ENCODE results near the gene GREB1L.

DNA sequence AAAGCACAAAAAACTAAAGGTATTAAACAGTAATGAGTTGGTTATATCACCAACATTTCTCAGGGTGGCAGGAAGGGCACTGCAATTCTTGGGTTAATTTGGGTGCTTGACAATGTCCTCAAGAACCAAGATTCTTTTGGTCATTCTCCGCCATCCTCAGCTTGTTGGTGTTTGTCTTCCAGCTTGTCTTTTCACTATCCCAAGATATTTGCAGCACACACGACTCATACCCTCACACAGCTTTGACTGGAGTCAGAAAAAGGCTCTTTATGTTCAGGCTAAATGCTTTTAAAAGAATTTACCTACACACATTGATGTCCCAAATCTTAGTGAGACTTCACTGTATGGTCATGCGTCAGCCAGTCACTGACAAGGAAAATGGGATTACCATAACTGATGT is 12.5 kb downstream of the GREB1L start:
- TF ChIP-seq POLR2A (IDR thresholded peaks at IDR 0.05; ENCODE audit: low read depth): no peak
- TF ChIP-seq, protein P1, sequence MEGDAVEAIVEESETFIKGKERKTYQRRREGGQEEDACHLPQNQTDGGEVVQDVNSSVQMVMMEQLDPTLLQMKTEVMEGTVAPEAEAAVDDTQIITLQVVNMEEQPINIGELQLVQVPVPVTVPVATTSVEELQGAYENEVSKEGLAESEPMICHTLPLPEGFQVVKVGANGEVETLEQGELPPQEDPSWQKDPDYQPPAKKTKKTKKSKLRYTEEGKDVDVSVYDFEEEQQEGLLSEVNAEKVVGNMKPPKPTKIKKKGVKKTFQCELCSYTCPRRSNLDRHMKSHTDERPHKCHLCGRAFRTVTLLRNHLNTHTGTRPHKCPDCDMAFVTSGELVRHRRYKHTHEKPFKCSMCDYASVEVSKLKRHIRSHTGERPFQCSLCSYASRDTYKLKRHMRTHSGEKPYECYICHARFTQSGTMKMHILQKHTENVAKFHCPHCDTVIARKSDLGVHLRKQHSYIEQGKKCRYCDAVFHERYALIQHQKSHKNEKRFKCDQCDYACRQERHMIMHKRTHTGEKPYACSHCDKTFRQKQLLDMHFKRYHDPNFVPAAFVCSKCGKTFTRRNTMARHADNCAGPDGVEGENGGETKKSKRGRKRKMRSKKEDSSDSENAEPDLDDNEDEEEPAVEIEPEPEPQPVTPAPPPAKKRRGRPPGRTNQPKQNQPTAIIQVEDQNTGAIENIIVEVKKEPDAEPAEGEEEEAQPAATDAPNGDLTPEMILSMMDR (IDR thresholded peaks at IDR 0.05): no peak
- TF ChIP-seq POLR2AphosphoS5 (IDR thresholded peaks at IDR 0.05): no peak

Data from esophagus muscularis mucosa (tissue), 3 donors.